ENCODE data around the gene ABCA6. TPM values are rescaled to one million over a fixed set of nuclear protein-coding genes. Genes with fewer than 3 reads are reported as not detected.

The ABCA6 gene
- total and polyA plus RNA-seq, 4 experiments from 2014 or later = 0.53 to 0.67 TPM; not detected in 2

GRCh38 chr17:69064476-69064875 is 77.2 kb downstream of the ABCA6 start:
- CTCF ChIA-PET (ENCODE audit: partially characterized antibody) = interaction anchor here (0.8 kb wide), 1 partner anchor 330 kb away, joined by 3 read pairs; no protein-coding TSS in a partner anchor

GRCh38 chr17:69064001-69064400 is 77.7 kb downstream of the ABCA6 start:
- no peak overlapping the region for H3K27ac Mint-ChIP-seq
- H3K27me3 Mint-ChIP-seq = peaks cover 3 to 9% of the 10 kb centered on the region in 2 donors
- peak overlapping the region in 1 of 8 donors; percentile 32 for H3K4me3 Mint-ChIP-seq
- intact Hi-C loops (cut with micrococcal nuclease) = no loop called here
- H3K4me3 ChIP-seq (ENCODE audit: low read length in 2 of 2) = no peak overlapping the region
- ChIA-PET CTCF (ENCODE audit: partially characterized antibody) (interaction anchor here (0.8 kb wide), 1 partner anchor 331 kb away, joined by 3 read pairs; no protein-coding TSS in a partner anchor), POLR2A (ENCODE audit: partially characterized antibody) (no interaction called here)
- H3K9me3 Mint-ChIP-seq = peaks cover 0 to 6% (median 3%) of the 10 kb centered on the region in 8 donors
- no peak overlapping the region for H3K27ac ChIP-seq (ENCODE audit: low read depth, low read length)
- H3K36me3 Mint-ChIP-seq = no peaks in the 10 kb centered on the region
- no peaks in the 10 kb centered on the region for H3K27me3 ChIP-seq (ENCODE audit: insufficient read depth, low read length)
- peaks cover 8 to 26% (median 18%) of the 10 kb centered on the region in 4 donors for H3K4me1 Mint-ChIP-seq
- H3K4me1 ChIP-seq (ENCODE audit: insufficient read depth, low read length) = peaks cover 3% of the 10 kb centered on the region
- no peak for DNase-seq
- H3K9me3 ChIP-seq (ENCODE audit: control insufficient read depth in 1 of 2, low read length in 2 of 2) = no peaks in the 10 kb centered on the region
- H3K36me3 ChIP-seq (ENCODE audit: insufficient read depth, low read length) = no peaks in the 10 kb centered on the region

More at GRCh38 chr17:69064476-69064875, 77.2 kb downstream of the ABCA6 start:
- Mint-ChIP-seq H3K27me3 (peaks cover 3 to 6% of the 10 kb centered on the region in 2 donors), H3K9me3 (peaks cover 0 to 8% (median 2%) of the 10 kb centered on the region in 8 donors), H3K4me1 (peaks cover 8 to 26% (median 18%) of the 10 kb centered on the region in 4 donors), H3K27ac (no peak overlapping the region), H3K36me3 (no peaks in the 10 kb centered on the region), H3K4me3 (no peak overlapping the region)
- Histone ChIP-seq H3K9me3 (ENCODE audit: control insufficient read depth in 1 of 2, low read length in 2 of 2) (no peaks in the 10 kb centered on the region), H3K27me3 (ENCODE audit: insufficient read depth, low read length) (no peaks in the 10 kb centered on the region), H3K4me3 (ENCODE audit: low read length in 2 of 2) (no peak overlapping the region), H3K4me1 (ENCODE audit: insufficient read depth, low read length) (peaks cover 3% of the 10 kb centered on the region), H3K27ac (ENCODE audit: low read depth, low read length) (no peak overlapping the region), H3K36me3 (ENCODE audit: insufficient read depth, low read length) (no peaks in the 10 kb centered on the region)
- POLR2A ChIA-PET (ENCODE audit: partially characterized antibody) = no interaction called here
- no peak for DNase-seq
- intact Hi-C loops (cut with micrococcal nuclease) = no loop called here

- H3K4me1 ChIP-seq (ENCODE audit: insufficient read depth, low read length) = peaks cover 2% of the 10 kb centered on the region
- no peak overlapping the region for H3K4me3 Mint-ChIP-seq
- ChIA-PET CTCF (ENCODE audit: partially characterized antibody) (no interaction called here), POLR2A (ENCODE audit: partially characterized antibody) (no interaction called here)
- H3K36me3 ChIP-seq (ENCODE audit: insufficient read depth, low read length) = no peaks in the 10 kb centered on the region
- no peaks in the 10 kb centered on the region for H3K36me3 Mint-ChIP-seq
- no peak overlapping the region for H3K27ac Mint-ChIP-seq
- no peak overlapping the region for H3K4me3 ChIP-seq (ENCODE audit: low read length in 2 of 2)
- peaks cover 3 to 9% of the 10 kb centered on the region in 2 donors for H3K27me3 Mint-ChIP-seq
- H3K27ac ChIP-seq (ENCODE audit: low read depth, low read length) = no peak overlapping the region
- peaks cover 8 to 26% (median 18%) of the 10 kb centered on the region in 4 donors for H3K4me1 Mint-ChIP-seq
- H3K9me3 ChIP-seq (ENCODE audit: control insufficient read depth in 1 of 2, low read length in 2 of 2) = no peaks in the 10 kb centered on the region
- no peak for DNase-seq
- H3K9me3 Mint-ChIP-seq = peaks cover 0 to 5% (median 4%) of the 10 kb centered on the region in 8 donors
- no peaks in the 10 kb centered on the region for H3K27me3 ChIP-seq (ENCODE audit: insufficient read depth, low read length)
- intact Hi-C loops (cut with micrococcal nuclease) = no loop called here
Measured at GRCh38 chr17:69062860-69063581, 78.7 kb downstream of the ABCA6 start.

GRCh38 chr17:69061721-69062556 is 79.8 kb downstream of the ABCA6 start:
- Mint-ChIP-seq H3K27ac (no peak overlapping the region), H3K9me3 (peaks cover 0 to 10% (median 4%) of the 10 kb centered on the region in 8 donors), H3K36me3 (no peaks in the 10 kb centered on the region), H3K4me1 (peaks cover 8 to 26% (median 18%) of the 10 kb centered on the region in 4 donors), H3K27me3 (peaks cover 3 to 9% of the 10 kb centered on the region in 2 donors), H3K4me3 (no peak overlapping the region)
- Histone ChIP-seq H3K4me3 (ENCODE audit: low read length in 2 of 2) (no peak overlapping the region), H3K27ac (ENCODE audit: low read depth, low read length) (no peak overlapping the region), H3K36me3 (ENCODE audit: insufficient read depth, low read length) (no peaks in the 10 kb centered on the region), H3K9me3 (ENCODE audit: control insufficient read depth in 1 of 2, low read length in 2 of 2) (no peaks in the 10 kb centered on the region), H3K27me3 (ENCODE audit: insufficient read depth, low read length) (no peaks in the 10 kb centered on the region), H3K4me1 (ENCODE audit: insufficient read depth, low read length) (no peaks in the 10 kb centered on the region)
- DNase-seq = no peak
- POLR2A ChIA-PET (ENCODE audit: partially characterized antibody) = no interaction called here
- CTCF ChIA-PET (ENCODE audit: partially characterized antibody) = no interaction called here
- intact Hi-C loops (cut with micrococcal nuclease) = no loop called here

- Mint-ChIP-seq H3K27me3 (peaks cover 3 to 9% of the 10 kb centered on the region in 2 donors), H3K4me1 (peaks cover 4 to 16% (median 11%) of the 10 kb centered on the region in 4 donors), H3K36me3 (peaks cover 0 to 4% of the 10 kb centered on the region in 2 donors), H3K27ac (no peak within 1 kb of the TSS), H3K4me3 (no peak within 1 kb of the TSS), H3K9me3 (peaks cover 0 to 21% (median 9%) of the 10 kb centered on the region in 8 donors)
- Histone ChIP-seq H3K36me3 (ENCODE audit: insufficient read depth, low read length) (no peaks in the 10 kb centered on the region), H3K27ac (ENCODE audit: low read depth, low read length) (no peak within 1 kb of the TSS), H3K4me3 (ENCODE audit: low read length in 2 of 2) (no peak within 1 kb of the TSS), H3K4me1 (ENCODE audit: insufficient read depth, low read length) (no peaks in the 10 kb centered on the region), H3K27me3 (ENCODE audit: insufficient read depth, low read length) (no peaks in the 10 kb centered on the region), H3K9me3 (ENCODE audit: control insufficient read depth in 1 of 2, low read length in 2 of 2) (no peaks in the 10 kb centered on the region)
- ChIA-PET POLR2A (ENCODE audit: partially characterized antibody) (no interaction called here), CTCF (ENCODE audit: partially characterized antibody) (no interaction called here)
- no peak for DNase-seq
- intact Hi-C loops (cut with micrococcal nuclease) = no loop called here
Measured at GRCh38 chr17:69060822-69061221, 80.9 kb downstream of the ABCA6 start, which contains the start of gene ABCA9. TSS of gene ABCA9 (minus strand) at chr17:69060927. CDS start at chr17:69051126, 9,801 bp downstream.

GRCh38 chr17:69059458-69060175 is 82.1 kb downstream of the ABCA6 start:
- Mint-ChIP-seq H3K4me3 (no peak overlapping the region), H3K27me3 (peaks cover 3 to 5% of the 10 kb centered on the region in 2 donors), H3K27ac (no peak overlapping the region), H3K4me1 (peaks cover 0 to 5% (median under 1%) of the 10 kb centered on the region in 4 donors), H3K36me3 (peaks cover 0 to 4% of the 10 kb centered on the region in 2 donors), H3K9me3 (peaks cover 0 to 27% (median 15%) of the 10 kb centered on the region in 8 donors)
- POLR2A ChIA-PET (ENCODE audit: partially characterized antibody) = interaction anchor here (0.7 kb wide), 1 partner anchor 91 kb away, joined by 3 read pairs; no protein-coding TSS in a partner anchor
- CTCF ChIA-PET (ENCODE audit: partially characterized antibody) = no interaction called here
- no peak for DNase-seq
- H3K27ac ChIP-seq (ENCODE audit: low read depth, low read length) = no peak overlapping the region
- no peak overlapping the region for H3K4me3 ChIP-seq (ENCODE audit: low read length in 2 of 2)
- H3K36me3 ChIP-seq (ENCODE audit: insufficient read depth, low read length) = no peaks in the 10 kb centered on the region
- no peaks in the 10 kb centered on the region for H3K27me3 ChIP-seq (ENCODE audit: insufficient read depth, low read length)
- no peaks in the 10 kb centered on the region for H3K9me3 ChIP-seq (ENCODE audit: control insufficient read depth in 1 of 2, low read length in 2 of 2)
- no peaks in the 10 kb centered on the region for H3K4me1 ChIP-seq (ENCODE audit: insufficient read depth, low read length)
- intact Hi-C loops (cut with micrococcal nuclease) = no loop called here

Measured in CD4-positive, alpha-beta memory T cell (primary cell).